Psoas muscle (tissue), 8 donors: Measurements from ENCODE around the gene CRYGB. TPM values are rescaled to one million over a fixed set of nuclear protein-coding genes. Genes with fewer than 3 reads are reported as not detected.
A peak's percentile ranks its signal among the peaks of the same experiment; 100 is the strongest.
"Not testable (repeated sequence)": the region's sequence is repeated elsewhere in the genome, so short reads cannot be mapped to it uniquely, and the experiment has no call there.

ENCODE experiments used
- ATAC-seq, 4 donors: fragments of 200-7000 bp; cut with Tn5 transposase; one replicate each; pipeline ENCODE4 v1.9.1; 2020; ENCODE audit warnings: moderate library complexity in 3 of 4, mild to moderate bottlenecking in 2 of 4
- DNase-seq, 2 donors: peaks; one replicate each; pipeline ENCODE4 v3.0.0-alpha.2; 2020
- H3K27ac ChIP-seq: fragments of 200-600 bp; one replicate; pipeline ENCODE4 v1.8.0; 2022
- H3K27me3 ChIP-seq, 3 donors: fragments of 200-600 bp in 1 of 3; one replicate each; pipeline versions ENCODE4 v1.6.1 to v1.8.0; 2013 to 2022; ENCODE audit warnings: low read length in 2 of 3, mild to moderate bottlenecking in 2 of 3, moderate library complexity in 1 of 3; ENCODE audit not compliant: insufficient read depth in 3 of 3
- H3K36me3 ChIP-seq, 2 donors: fragments of 200-600 bp in 1 of 2; one replicate each; pipeline versions ENCODE4 v1.6.1 to v1.8.0; 2013 to 2022; ENCODE audit warnings: low read depth in 1 of 2, mild to moderate bottlenecking in 1 of 2, moderate library complexity in 1 of 2; ENCODE audit not compliant: insufficient read depth in 1 of 2
- H3K4me1 ChIP-seq: fragments of 200-600 bp; one replicate; pipeline ENCODE4 v1.8.0; 2022
- H3K4me3 ChIP-seq: fragments of 200-600 bp; one replicate; pipeline ENCODE4 v1.8.0; 2022; ENCODE audit warnings: mild to moderate bottlenecking
- H3K9me3 ChIP-seq: fragments of 200-600 bp; one replicate; pipeline ENCODE4 v1.8.0; 2022
- CTCF ChIP-seq: fragments of 200-600 bp; IDR thresholded peaks from one replicate; pipeline ENCODE4 v1.8.0; 2022; ENCODE audit warnings: antibody characterized with exemption
- WGBS, 3 donors: extraction: QIAGEN DNeasy Blood & Tissue Kit; methylation state at CpG; one replicate each; pipeline versions ENCODE4 v1.1.6 to v1.1.7; 2013; 5-methylcytosine and 5-hydroxymethylcytosine counted together
- intact Hi-C, 2 donors: fragments of 100-400 bp; cut with DNase I; formaldehyde crosslinking; loops; one replicate each; pipeline versions ENCODE4 v1.11.0 to v1.14.2; 2022
- polyA plus RNA-seq, 3 donors: library from polyadenylated mRNA; stranded (reverse); fragments of 200-250 nt; gene quantifications; one replicate each; pipeline ENCODE4 v1.2.3, GENCODE V29; 2013
- total RNA-seq, 4 donors: library from RNA; stranded (reverse); fragmentation: NEBNext Ultra II Directional in 2 of 4; extraction: Animal tissue kit (Norgen Biotek cat#: 25700) in 2 of 4; gene quantifications; one replicate each; pipeline versions ENCODE4 v1.2.1 to v1.2.4, GENCODE V29; 2021 to 2023
- donor health status: healthy with polysubstance abuse.
- donor health status: DM: no; HTN: no; CAD: no; lungs with moderate emphysema.
- donor health status: Bipolar disorder and iron deficiency.
- donor health status: healthy.
- donor health status: DM: yes; HTN: yes; CAD: no.
- donor health status: DM: no; HTN: no; CAD: no.
- donor health status: DM: no; HTN: no; CAD: no.
- donor health status: DM: yes; HTN: yes; CAD: no.

Gene CRYGB
- total and polyA plus RNA-seq, 7 donors, result not detected

GRCh38 chr2:208127090-208127489, 18.9 kb downstream of the CRYGB start:
- Histone ChIP-seq H3K36me3 (no peaks in the 10 kb centered on the region), H3K27me3 (peaks cover 0 to 29% (median 0%) of the 10 kb centered on the region in 3 donors), H3K4me3 (no peak overlapping the region), H3K9me3 (no peaks in the 10 kb centered on the region), H3K4me1 (no peaks in the 10 kb centered on the region), H3K27ac (no peak overlapping the region)
- TF ChIP-seq CTCF, result no peak
- intact Hi-C loops, result no loop called here
- WGBS, 3 donors, result 95 to 98% (median 98%) methylated on average over 4 of the region's 4 CpGs
- DNase-seq (no peak), ATAC-seq (no peak)

GRCh38 chr2:208125251-208125650, 20.7 kb downstream of the CRYGB start:
- Histone ChIP-seq H3K4me3 (no peak overlapping the region), H3K27ac (no peak overlapping the region), H3K9me3 (no peaks in the 10 kb centered on the region), H3K36me3 (no peaks in the 10 kb centered on the region), H3K27me3 (peaks cover 0 to 29% (median 0%) of the 10 kb centered on the region in 3 donors), H3K4me1 (no peaks in the 10 kb centered on the region)
- 76 to 82% (median 78%) methylated on average over 4 of the region's 4 CpGs for WGBS, 3 donors
- intact Hi-C loops, result no loop called here
- DNase-seq (no peak), ATAC-seq (no peak)
- no peak for TF ChIP-seq CTCF

DNA sequence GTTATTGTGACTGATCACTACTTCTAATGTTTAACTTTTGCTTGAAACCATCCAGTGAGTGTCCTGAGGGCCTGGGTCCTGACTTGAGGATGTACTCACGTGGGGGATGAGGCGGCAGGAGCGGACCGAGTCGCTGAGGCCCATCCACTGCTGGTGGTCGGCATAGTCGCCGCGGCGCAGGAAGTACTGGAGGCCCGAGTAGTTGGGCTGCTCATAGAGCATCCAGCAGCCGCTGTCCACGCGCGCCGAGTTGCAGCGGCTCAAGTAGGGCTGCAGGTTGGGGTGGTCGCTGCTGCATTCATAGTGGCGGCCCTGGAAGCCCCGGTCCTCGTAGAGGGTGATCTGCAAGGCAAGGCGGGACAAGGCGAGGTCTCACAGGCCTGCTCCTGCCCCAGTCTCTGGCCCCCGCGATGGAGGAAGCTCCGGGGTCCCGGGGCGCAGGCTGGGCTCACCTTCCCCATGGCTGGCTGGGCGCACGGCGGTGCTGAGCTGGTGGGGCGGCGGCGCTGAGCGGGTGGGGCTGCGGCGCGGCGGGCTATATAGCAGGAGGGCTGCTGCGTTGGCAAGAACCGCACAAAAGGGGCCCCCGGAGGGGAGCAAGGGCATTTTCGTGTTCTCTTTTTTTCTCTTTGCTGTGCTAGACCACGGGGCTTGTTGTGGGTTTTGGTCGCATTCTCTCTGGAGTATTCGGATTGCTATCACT, 21.8 kb downstream of the CRYGB start, which contains the start of gene CRYGD:
Gene CRYGD (minus strand): TSS at position 512 of the 703 bp plus-strand sequence. CDS start 51 bp downstream, at position 461.
- H3K27ac ChIP-seq, H3K36me3 ChIP-seq, ATAC-seq, intact Hi-C loops, H3K4me1 ChIP-seq, DNase-seq, H3K9me3 ChIP-seq: not testable (repeated sequence)
- Histone ChIP-seq H3K4me3 (peak within 1 kb of the TSS; percentile 18), H3K27me3 (peaks cover 0 to 29% (median 0%) of the 10 kb centered on the region in 3 donors)
- WGBS, 3 donors, result 5 to 9% (median 6%) methylated on average over 41 to 46 of the region's 46 CpGs

DNA sequence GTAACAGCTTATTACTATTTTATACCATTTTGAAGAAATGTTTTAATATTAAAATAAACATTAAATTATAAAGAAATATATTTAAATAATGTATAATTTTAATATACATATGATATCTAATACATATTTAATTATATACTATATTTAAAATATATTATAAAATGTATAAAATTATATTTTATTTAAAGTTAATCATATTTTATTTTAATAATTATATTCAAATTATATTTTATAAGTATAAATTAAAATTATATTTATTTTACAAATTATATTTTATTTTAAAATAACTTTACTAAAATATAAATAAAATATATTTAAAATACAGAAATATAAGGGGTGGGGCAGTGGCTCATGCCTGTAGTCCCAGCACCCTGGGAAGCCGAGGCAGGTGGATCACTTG, 23.7 kb downstream of the CRYGB start:
- H3K27me3 ChIP-seq, result peaks cover 0 to 24% (median 0%) of the 10 kb centered on the region in 3 donors
- TF ChIP-seq CTCF, result no peak
- H3K27ac ChIP-seq, result no peak overlapping the region
- H3K9me3 ChIP-seq, result no peaks in the 10 kb centered on the region
- WGBS, 3 donors, result 90 to 97% (median 97%) methylated on average over 1 of the region's 1 CpG
- no peak for DNase-seq
- ATAC-seq, result no peak
- H3K4me1 ChIP-seq, result no peaks in the 10 kb centered on the region
- no peaks in the 10 kb centered on the region for H3K36me3 ChIP-seq
- no peak overlapping the region for H3K4me3 ChIP-seq
- intact Hi-C loops, result no loop called here

- no peak overlapping the region for H3K27ac ChIP-seq
- H3K36me3 ChIP-seq, result no peaks in the 10 kb centered on the region
- H3K27me3 ChIP-seq, result peaks cover 0 to 14% (median 0%) of the 10 kb centered on the region in 3 donors
- no peak overlapping the region for H3K4me3 ChIP-seq
- DNase-seq (no peak), ATAC-seq (no peak)
- H3K4me1 ChIP-seq, result no peaks in the 10 kb centered on the region
- TF ChIP-seq CTCF, result no peak
- 89 to 93% (median 93%) methylated on average over 3 of the region's 3 CpGs for WGBS, 3 donors
- H3K9me3 ChIP-seq, result no peaks in the 10 kb centered on the region
- intact Hi-C loops, result no loop called here
Observed at GRCh38 chr2:208118918-208119317, 27.0 kb downstream of the CRYGB start.

DNA sequence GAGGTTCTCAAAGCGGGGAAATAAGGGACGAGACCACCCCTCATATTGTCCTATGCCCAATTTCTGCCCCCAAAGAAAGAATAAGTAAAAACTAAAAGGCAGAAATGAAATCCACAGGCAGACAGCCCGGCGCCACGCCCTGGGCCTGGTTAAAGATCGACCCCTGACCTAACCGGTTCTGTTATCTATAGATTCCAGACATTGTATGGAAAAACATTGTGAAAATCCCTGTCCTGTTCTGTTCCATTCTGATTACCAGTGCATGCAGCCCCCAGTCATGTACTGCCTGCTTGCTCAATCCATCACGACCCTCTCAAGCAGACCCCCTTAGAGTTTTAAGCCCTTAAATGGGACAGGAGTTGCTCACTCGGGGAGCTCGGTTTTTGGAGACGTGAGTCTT, 28.6 kb downstream of the CRYGB start:
- 90 to 95% (median 91%) methylated on average over 11 of the region's 11 CpGs for WGBS, 3 donors

More for the DNA sequence above, 28.6 kb downstream of the CRYGB start:
- H3K4me3 ChIP-seq, ATAC-seq, H3K4me1 ChIP-seq, H3K27ac ChIP-seq, DNase-seq, H3K9me3 ChIP-seq, intact Hi-C loops, H3K36me3 ChIP-seq: not testable (repeated sequence)
- H3K27me3 ChIP-seq, result peaks cover 0 to 20% (median 2%) of the 10 kb centered on the region in 3 donors
